Measurements from ENCODE around the gene KHSRP. TPM values are rescaled to one million over a fixed set of nuclear protein-coding genes. Genes with fewer than 3 reads are reported as not detected.

KHSRP gene
- total and polyA plus RNA-seq, 2 of the 4 experiments (the other 2 are of a cell fraction): 31.9 to 93.7 TPM

DNA sequence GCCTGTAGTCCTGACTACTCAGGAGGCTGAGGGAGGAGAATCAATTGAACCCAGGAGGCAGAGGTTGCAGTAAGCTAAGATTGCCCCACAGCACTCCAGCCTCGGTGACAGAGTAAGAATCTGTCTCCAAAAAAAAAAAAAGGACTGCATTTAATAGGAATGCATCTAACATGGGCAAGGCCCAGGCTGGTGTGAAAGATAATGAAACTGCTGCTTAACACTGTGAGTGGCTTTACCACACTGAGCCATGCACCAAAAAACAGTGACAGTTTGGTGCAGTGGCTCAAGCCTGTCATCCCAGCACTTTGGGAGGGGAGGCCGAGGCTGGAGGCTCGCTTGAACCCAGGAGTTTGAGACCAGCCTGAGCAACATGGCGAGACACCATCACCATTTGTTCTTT, 40.2 kb downstream of the KHSRP start:
- dilution Hi-C loops (cut with HindIII; ENCODE audit: low sequenced_read_pairs, unreplicated experiment) (no loop called here), in situ Hi-C loops (cut with MboI; ENCODE audit: low sequenced_read_pairs) (no loop called here), intact Hi-C loops (cut with micrococcal nuclease) (no loop called here)
- H3K79me1 ChIP-seq (ENCODE audit: low read depth in 1 of 2, low read length in 2 of 2): peaks cover 4 to 11% of the 10 kb centered on the region in 2 experiments; a peak in 3 of 4 replicates
- TF ChIP-seq, protein P1, sequence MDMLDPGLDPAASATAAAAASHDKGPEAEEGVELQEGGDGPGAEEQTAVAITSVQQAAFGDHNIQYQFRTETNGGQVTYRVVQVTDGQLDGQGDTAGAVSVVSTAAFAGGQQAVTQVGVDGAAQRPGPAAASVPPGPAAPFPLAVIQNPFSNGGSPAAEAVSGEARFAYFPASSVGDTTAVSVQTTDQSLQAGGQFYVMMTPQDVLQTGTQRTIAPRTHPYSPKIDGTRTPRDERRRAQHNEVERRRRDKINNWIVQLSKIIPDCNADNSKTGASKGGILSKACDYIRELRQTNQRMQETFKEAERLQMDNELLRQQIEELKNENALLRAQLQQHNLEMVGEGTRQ (IDR thresholded peaks at IDR 0.05; ENCODE audit: low read depth, low read length): no peak
- no peak for TF ChIP-seq MXI1 (IDR thresholded peaks at IDR 0.05; ENCODE audit: borderline replicate concordance, low read depth, low read length)
- no peak for TF ChIP-seq RFX5 (IDR thresholded peaks at IDR 0.05; ENCODE audit: low read depth, low read length)
- TF ChIP-seq CHD1 (IDR thresholded peaks at IDR 0.05; ENCODE audit: low read depth, low read length): no peak
- TF ChIP-seq FOS (IDR thresholded peaks at IDR 0.05; ENCODE audit: low read depth, low read length): no peak
- no peak for TF ChIP-seq POLR2A (IDR thresholded peaks at IDR 0.05; ENCODE audit: low read depth, low read length)
- TF ChIP-seq RAD21 (IDR thresholded peaks at IDR 0.05; ENCODE audit: low read length): no peak
- TF ChIP-seq BHLHE40 (IDR thresholded peaks at IDR 0.05; ENCODE audit: low read depth, low read length): no peak
- TF ChIP-seq NFE2L2 (IDR thresholded peaks at IDR 0.05; ENCODE audit: low read depth, low read length): no peak
- TF ChIP-seq MAZ (IDR thresholded peaks at IDR 0.05; ENCODE audit: borderline replicate concordance, low read depth, low read length): no peak
- TF ChIP-seq MAFK (IDR thresholded peaks at IDR 0.05; ENCODE audit: low read depth, low read length): no peak
- no peak for TF ChIP-seq CEBPB (IDR thresholded peaks at IDR 0.05; ENCODE audit: low read depth, low read length)
- TF ChIP-seq RCOR1 (IDR thresholded peaks at IDR 0.05; ENCODE audit: insufficient replicate concordance, low read length): no peak
- no peak overlapping the region for H3K23ac ChIP-seq (ENCODE audit: low read depth, low read length)
- 100% methylated on average over 3 of the region's 4 CpGs; no CpG with 5 or more reads in 1 of the 2 experiments for WGBS, 2 experiments (ENCODE audit: extremely low coverage in 2 of 2, insufficient read length in 1 of 2)
- no peak overlapping the region for H3K14ac ChIP-seq (replicated peaks; ENCODE audit: low read depth, low read length)
- H3K4ac ChIP-seq (ENCODE audit: low read depth, low read length): no peak overlapping the region
- BruUV-seq (replicated peaks): no TSS peak
- no peak overlapping the region for H3K9ac ChIP-seq (ENCODE audit: low read depth, low read length)
- no peak overlapping the region for H3K4me2 ChIP-seq (ENCODE audit: low read depth, low read length)
- H3K27me3 ChIP-seq (ENCODE audit: control insufficient read depth, insufficient read depth, low read length): no peaks in the 10 kb centered on the region
- no peak overlapping the region for H4K8ac ChIP-seq (ENCODE audit: low read depth in 2 of 2, low read length in 2 of 2)
- ChIA-PET CTCF (no interaction called here), POLR2A (ENCODE audit: unreplicated experiment) (no interaction called here)
- H4K20me1 ChIP-seq (ENCODE audit: insufficient read depth, low read length): no peaks in the 10 kb centered on the region
- H4K91ac ChIP-seq (ENCODE audit: insufficient read depth, low read depth, low read length): no peak overlapping the region
- H2BK15ac ChIP-seq (ENCODE audit: low read depth, low read length): no peak overlapping the region
- H2AK9ac ChIP-seq (replicated peaks; ENCODE audit: low read depth, low read length, poor library complexity): no peak overlapping the region
- H2AK5ac ChIP-seq (ENCODE audit: low read depth, low read length): no peak overlapping the region
- H3K4me3 ChIP-seq (ENCODE audit: insufficient read depth, low read depth, low read length): no peak overlapping the region
- H2BK120ac ChIP-seq (ENCODE audit: low read depth, low read length): no peak overlapping the region
- no peak for ATAC-seq (ENCODE audit: low read depth)
- H3K4me1 ChIP-seq (ENCODE audit: control insufficient read depth, insufficient read depth, low read length): no peaks in the 10 kb centered on the region
- H3K9me1 ChIP-seq (ENCODE audit: insufficient read depth, low read length): no peaks in the 10 kb centered on the region
- DNase-seq: no peak
- no peak overlapping the region for H4K5ac ChIP-seq (ENCODE audit: low read depth, low read length)
- no peak overlapping the region for H3K27ac ChIP-seq (ENCODE audit: insufficient read depth, low read length)
- H3K56ac ChIP-seq (ENCODE audit: extremely low read depth, insufficient read depth, low read length): no peak overlapping the region
- H2AFZ ChIP-seq (replicated peaks; ENCODE audit: low read length, poor library complexity): no peak overlapping the region
- no peak overlapping the region for H3K18ac ChIP-seq (ENCODE audit: low read depth, low read length)
- peaks cover 74% of the 10 kb centered on the region for H3K36me3 ChIP-seq (ENCODE audit: control insufficient read depth, insufficient read depth, low read length)
- no peak overlapping the region for H2BK20ac ChIP-seq (ENCODE audit: low read depth, low read length)
- H2BK5ac ChIP-seq (ENCODE audit: low read depth, low read length, poor library complexity, severe bottlenecking): no peak overlapping the region
- H3K9me3 ChIP-seq (ENCODE audit: control insufficient read depth, insufficient read depth, low read length): peaks cover 7% of the 10 kb centered on the region; the same call in 1 of the 2 replicates

Data from IMR-90 (cell line).